GM19468 (cell line): ENCODE results near the gene ZDHHC1.
"Not testable (repeated sequence)": the region's sequence is repeated elsewhere in the genome, so short reads cannot be mapped to it uniquely, and the experiment has no call there.

Experiments used
- ATAC-seq: cut with Tn5 transposase; IDR thresholded peaks from one replicate; pipeline ENCODE4 v1.9.1; 2021; ENCODE audit warnings: mild to moderate bottlenecking, moderate library complexity, moderate number of reproducible peaks; ENCODE audit not compliant: unreplicated experiment; ENCODE audit errors: extremely low read depth

The ZDHHC1 gene

DNA sequence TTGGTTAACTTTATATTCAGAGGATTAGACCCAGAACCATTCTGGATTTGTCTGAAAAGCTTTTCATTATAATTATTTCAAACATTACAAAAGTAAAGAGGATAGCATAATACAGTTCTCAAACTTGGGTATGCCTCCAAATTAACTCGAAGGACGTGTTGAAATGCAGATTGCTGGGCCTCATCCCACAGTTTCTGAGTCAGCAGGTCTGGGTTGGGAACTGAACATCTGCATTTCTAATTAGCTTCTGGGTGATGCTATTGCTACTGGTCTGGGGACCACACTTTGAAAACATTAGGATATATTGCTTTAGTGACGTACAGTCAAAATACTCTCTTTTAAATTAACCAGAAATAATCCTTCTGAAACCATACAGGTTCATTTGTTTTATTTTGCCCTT lies 33.0 kb downstream of the ZDHHC1 start:
- no peak for ATAC-seq

DNA sequence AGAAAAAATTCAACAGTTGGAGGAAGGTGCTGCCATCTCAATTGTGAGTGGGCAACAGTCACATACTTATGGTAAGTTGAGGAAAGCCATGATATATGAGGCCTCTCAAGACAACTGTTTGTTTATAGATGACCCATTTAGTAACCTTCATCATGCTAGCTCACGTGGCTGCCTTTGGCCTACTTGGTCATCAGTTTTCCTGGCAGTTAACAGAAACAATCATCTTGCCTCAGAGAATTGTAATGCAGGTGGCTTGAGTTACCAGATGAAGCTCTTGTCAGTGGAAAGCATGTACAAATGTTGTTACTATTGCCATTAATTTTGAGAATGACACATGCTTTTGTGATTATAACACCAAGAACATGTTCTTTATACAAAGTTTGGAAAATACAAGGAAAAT lies 37.6 kb downstream of the ZDHHC1 start:
- ATAC-seq = no peak

- ATAC-seq = not testable (repeated sequence)
Measured at GRCh38 chr16:67376012-67376411, 40.3 kb downstream of the ZDHHC1 start.

GRCh38 chr16:67372664-67373063 lies 43.6 kb downstream of the ZDHHC1 start:
- ATAC-seq = no peak

DNA sequence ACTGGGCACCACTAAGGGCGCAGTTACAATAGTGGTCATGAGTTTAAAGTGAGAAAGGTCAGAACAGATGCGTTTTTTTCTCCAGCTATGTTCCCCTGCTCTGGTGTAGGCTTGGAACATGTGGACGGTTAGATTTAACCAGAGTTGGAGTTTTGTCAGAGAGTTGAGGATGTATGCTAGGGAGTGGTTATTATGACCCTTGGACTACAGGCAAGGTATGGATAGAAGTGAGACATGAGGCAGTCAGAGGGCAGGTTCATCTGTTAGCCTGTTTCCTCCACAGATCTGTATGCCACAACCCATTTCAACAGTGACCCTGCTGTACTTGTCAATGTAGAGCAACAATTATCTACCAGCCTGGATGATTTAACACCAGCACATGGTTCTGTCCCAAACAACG lies 45.6 kb downstream of the ZDHHC1 start:
- ATAC-seq = no peak

DNA sequence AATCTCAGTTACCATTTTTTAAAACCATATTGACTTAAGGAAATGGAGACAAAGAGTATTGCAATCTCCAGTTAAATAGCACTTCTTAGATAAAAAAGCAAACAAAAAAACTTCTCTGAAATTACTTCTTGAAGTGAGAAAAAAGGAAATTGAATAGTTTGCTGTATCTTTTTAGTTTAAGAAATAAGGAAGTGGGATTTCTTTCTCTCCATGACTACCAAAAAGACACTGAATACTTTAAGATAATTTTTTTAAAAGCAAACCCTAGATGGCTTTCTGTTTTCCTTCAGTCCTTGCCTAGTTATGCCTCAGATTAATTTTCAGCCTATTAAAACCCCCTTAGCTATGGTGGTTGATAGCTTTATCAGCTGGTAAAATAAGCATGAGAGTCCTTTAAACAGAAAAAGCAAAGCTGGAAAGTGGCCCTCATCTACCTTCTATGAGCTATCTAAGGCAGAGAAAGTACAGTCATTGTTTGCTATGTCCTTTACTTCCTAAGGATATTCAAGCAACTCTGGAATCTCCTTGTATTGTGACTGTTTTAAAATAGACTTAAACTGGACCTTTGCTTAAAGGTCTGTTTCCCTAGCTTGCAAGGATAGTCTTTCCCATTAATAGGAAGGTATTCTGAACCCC lies 51.6 kb downstream of the ZDHHC1 start:
- no peak for ATAC-seq

- ATAC-seq = no peak
Measured at GRCh38 chr16:67361038-67361437, 55.2 kb downstream of the ZDHHC1 start.

- not testable (repeated sequence) for ATAC-seq
Measured at GRCh38 chr16:67359540-67360269, 56.6 kb downstream of the ZDHHC1 start.

GRCh38 chr16:67357561-67357960 lies 58.7 kb downstream of the ZDHHC1 start:
- no peak for ATAC-seq

DNA sequence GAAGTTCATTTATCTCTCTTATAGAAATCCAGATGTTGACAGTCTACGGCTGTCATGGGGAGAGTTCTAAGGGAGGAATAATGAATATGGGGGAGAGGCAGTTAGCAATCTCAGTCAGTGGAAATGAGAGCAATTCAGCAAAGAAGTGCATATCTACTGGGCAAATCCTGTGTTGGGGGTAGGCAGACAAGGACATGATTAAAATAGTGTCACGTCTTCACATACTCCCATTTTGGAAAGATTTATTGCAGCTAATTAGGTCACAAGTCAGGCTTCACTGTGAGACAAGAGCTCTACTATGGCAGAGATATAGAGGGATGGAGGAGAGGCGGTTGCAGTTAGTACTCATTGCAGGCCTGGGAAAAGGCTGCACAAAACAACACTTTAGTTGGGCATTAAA lies 59.9 kb downstream of the ZDHHC1 start:
- ATAC-seq = no peak

DNA sequence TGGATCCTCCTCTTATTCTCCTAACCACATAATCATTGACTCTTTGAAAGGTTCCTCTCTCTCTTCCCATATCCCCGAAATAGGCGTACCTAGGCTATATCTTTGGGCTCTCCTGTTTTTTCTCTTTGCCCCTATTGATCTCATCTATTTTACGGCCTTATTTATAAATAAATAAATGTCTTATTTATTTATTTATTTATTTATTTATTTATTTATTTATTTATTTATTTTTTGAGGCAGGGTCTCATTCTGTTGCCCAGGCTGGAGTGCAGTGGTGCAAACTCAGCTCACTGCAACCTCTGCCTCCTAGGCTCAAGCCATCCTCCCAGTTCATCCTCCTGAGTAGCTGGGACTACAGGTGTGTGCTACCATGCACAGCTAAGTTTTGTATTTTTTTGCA lies 63.8 kb downstream of the ZDHHC1 start:
- ATAC-seq = not testable (repeated sequence)

DNA sequence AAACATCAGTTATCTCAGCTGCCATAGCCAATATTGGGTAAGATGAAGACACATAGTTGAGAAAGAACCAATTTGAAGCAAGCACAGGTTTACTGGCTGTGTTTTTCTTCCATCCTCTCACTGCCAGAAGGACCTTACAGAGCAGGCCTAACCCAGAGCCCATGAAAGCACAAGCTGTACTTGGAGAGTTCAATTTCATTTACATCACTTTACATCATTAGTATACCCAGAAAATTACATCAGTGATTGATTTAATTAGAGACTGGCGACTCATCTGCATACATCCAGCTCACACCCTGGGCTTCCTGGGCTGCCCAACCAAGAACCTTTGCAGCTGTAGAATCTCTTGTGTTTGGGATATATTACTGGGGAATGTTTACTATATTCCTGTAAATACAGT lies 66.0 kb downstream of the ZDHHC1 start:
- no peak for ATAC-seq

- no peak for ATAC-seq
Measured at GRCh38 chr16:67349172-67349571, 67.1 kb downstream of the ZDHHC1 start.

DNA sequence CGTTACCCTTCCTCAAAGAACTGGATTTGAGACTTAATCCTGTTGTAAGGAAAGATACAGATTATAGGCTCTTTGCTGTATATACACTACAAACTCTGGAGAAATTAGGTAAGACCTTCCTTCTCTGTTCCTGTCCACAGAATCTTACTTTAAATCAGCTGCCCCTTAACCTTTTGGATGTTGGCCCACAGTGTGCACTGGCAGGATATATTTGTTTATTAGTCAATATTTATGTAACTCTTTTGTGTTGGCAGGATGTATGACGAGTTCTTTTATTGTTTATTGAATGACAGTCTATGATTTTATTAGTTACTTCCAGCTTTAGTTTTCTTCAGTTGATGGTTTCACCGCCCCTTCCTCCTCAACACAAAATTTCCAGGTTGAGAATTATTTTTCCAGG lies 69.9 kb downstream of the ZDHHC1 start:
- ATAC-seq = no peak

DNA sequence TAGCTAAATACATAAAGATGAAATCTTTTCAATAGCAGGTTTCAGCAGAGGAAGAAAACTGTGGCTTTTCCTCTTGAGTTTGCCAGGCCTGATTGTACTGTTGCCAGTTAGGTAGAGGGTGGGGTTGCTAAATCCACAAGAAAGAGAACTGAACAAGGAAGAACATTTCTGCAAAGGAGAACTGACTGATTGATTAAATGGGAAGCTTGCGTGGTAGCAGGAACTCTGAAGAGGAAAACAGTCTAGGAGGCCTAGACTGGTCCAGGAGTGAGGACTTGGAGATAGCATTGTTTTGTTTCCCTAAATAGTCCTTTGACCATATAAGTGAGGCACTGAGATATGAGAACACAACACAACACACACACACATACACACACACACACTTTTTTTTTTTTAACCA lies 70.9 kb downstream of the ZDHHC1 start:
- ATAC-seq = no peak
